Endothelial cell of umbilical vein (primary cell): Measurements from ENCODE around the gene LILRA6.

Experiments
- EZH2 ChIP-seq: IDR thresholded peaks from 2 replicates; pipeline ENCODE4 v1.6.1; 2012; ENCODE audit warnings: borderline replicate concordance, low read depth, mild to moderate bottlenecking, moderate library complexity, low read length, inconsistent platforms; ENCODE audit not compliant: severe bottlenecking
- POLR2A ChIP-seq: IDR thresholded peaks from 2 replicates; pipeline ENCODE4 v1.6.1; 2012; ENCODE audit warnings: low read depth, mild to moderate bottlenecking, control low read depth, low read length
- POLR2AphosphoS5 ChIP-seq: IDR thresholded peaks from 2 replicates; pipeline ENCODE4 v1.6.1; 2012; ENCODE audit warnings: low read depth, mild to moderate bottlenecking, control low read depth, low read length, moderate library complexity; ENCODE audit not compliant: insufficient read depth
- TF ChIP-seq, protein P1 (sequence below), 2 donors: IDR thresholded peaks; 1 replicate in 1 of 2; 2 replicates in 1 of 2; pipeline ENCODE4 v1.5.1; 2011; ENCODE audit warnings: low read length in 2 of 2, mild to moderate bottlenecking in 2 of 2, moderate library complexity in 2 of 2, control low read depth in 1 of 2, inconsistent platforms in 1 of 2, low read depth in 1 of 2; ENCODE audit not compliant: insufficient read depth in 1 of 2; ENCODE audit errors: extremely low read depth in 1 of 2

DNA sequence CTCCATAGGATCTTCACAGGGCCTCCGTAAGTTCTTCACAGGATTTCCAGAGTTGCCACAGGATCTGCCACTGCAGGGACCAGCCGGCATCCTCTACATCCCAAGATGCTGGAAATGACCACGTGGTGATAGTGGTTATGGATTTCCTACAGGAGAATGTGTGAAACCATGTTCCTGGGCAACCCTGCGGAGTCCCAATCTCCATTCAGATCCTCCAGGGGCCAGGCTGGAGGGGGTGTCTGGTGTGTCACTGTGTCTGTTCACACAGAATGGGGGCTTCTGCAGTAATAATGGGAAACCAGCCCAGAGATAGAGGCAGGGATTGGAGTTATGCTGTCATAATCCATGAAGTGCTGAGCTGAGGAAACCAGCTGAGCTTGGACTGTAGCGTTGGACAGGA lies 8.6 kb downstream of the LILRA6 start:
- TF ChIP-seq, protein P1, sequence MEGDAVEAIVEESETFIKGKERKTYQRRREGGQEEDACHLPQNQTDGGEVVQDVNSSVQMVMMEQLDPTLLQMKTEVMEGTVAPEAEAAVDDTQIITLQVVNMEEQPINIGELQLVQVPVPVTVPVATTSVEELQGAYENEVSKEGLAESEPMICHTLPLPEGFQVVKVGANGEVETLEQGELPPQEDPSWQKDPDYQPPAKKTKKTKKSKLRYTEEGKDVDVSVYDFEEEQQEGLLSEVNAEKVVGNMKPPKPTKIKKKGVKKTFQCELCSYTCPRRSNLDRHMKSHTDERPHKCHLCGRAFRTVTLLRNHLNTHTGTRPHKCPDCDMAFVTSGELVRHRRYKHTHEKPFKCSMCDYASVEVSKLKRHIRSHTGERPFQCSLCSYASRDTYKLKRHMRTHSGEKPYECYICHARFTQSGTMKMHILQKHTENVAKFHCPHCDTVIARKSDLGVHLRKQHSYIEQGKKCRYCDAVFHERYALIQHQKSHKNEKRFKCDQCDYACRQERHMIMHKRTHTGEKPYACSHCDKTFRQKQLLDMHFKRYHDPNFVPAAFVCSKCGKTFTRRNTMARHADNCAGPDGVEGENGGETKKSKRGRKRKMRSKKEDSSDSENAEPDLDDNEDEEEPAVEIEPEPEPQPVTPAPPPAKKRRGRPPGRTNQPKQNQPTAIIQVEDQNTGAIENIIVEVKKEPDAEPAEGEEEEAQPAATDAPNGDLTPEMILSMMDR (IDR thresholded peaks at IDR 0.05; ENCODE audit: extremely low read depth in 1 of 2, insufficient read depth in 1 of 2, low read depth in 1 of 2, low read length in 2 of 2): no peak
- TF ChIP-seq EZH2 (no peak), POLR2AphosphoS5 (no peak), POLR2A (no peak)
